ENCODE results near the gene SUPT3H. TPM values are rescaled to one million over a fixed set of nuclear protein-coding genes. Genes with fewer than 3 reads are reported as not detected.

Gene SUPT3H
- total RNA-seq, 2 donors from 2014 or later: 2.5 to 4.5 TPM

- DNase-seq (ENCODE audit: low spot score): no peak
- no peaks in the 10 kb centered on the region for H3K27me3 ChIP-seq
- no peaks in the 10 kb centered on the region for H3K4me1 ChIP-seq
- H3K9me3 ChIP-seq: no peaks in the 10 kb centered on the region
- H3K27ac ChIP-seq: no peak overlapping the region
- no peak for TF ChIP-seq CTCF (IDR thresholded peaks at IDR 0.05)
- H3K36me3 ChIP-seq: no peaks in the 10 kb centered on the region
- H3K4me3 ChIP-seq: no peak overlapping the region
These were observed 291.2 kb downstream of the SUPT3H start for GRCh38 chr6:45086360-45087084.

- TF ChIP-seq CTCF (IDR thresholded peaks at IDR 0.05): no peak
- no peaks in the 10 kb centered on the region for H3K9me3 ChIP-seq
These were observed 293.5 kb downstream of the SUPT3H start for GRCh38 chr6:45084257-45084656.

GRCh38 chr6:45082091-45082490 lies 295.6 kb downstream of the SUPT3H start:
- Histone ChIP-seq H3K9me3 (peaks cover 0 to 13% of the 10 kb centered on the region in 2 donors), H3K27ac (no peak overlapping the region), H3K4me1 (no peaks in the 10 kb centered on the region), H3K4me3 (no peak overlapping the region), H3K36me3 (no peaks in the 10 kb centered on the region), H3K27me3 (no peaks in the 10 kb centered on the region)
- DNase-seq (ENCODE audit: low spot score): no peak
- TF ChIP-seq CTCF (IDR thresholded peaks at IDR 0.05): no peak

More at GRCh38 chr6:45084257-45084656, 293.5 kb downstream of the SUPT3H start:
- Histone ChIP-seq H3K27ac (no peak overlapping the region), H3K27me3 (no peaks in the 10 kb centered on the region), H3K4me3 (no peak overlapping the region), H3K4me1 (no peaks in the 10 kb centered on the region), H3K36me3 (no peaks in the 10 kb centered on the region)
- no peak for DNase-seq (ENCODE audit: low spot score)

- DNase-seq (ENCODE audit: low spot score): no peak
- no peak overlapping the region for H3K27ac ChIP-seq
- no peaks in the 10 kb centered on the region for H3K36me3 ChIP-seq
- peaks cover 0 to 13% of the 10 kb centered on the region in 2 donors for H3K9me3 ChIP-seq
- H3K4me1 ChIP-seq: no peaks in the 10 kb centered on the region
- no peaks in the 10 kb centered on the region for H3K27me3 ChIP-seq
- no peak for TF ChIP-seq CTCF (IDR thresholded peaks at IDR 0.05)
- H3K4me3 ChIP-seq: no peak overlapping the region
These were observed 296.1 kb downstream of the SUPT3H start for GRCh38 chr6:45081634-45082033.

GRCh38 chr6:45078432-45078831 lies 299.3 kb downstream of the SUPT3H start:
- Histone ChIP-seq H3K27me3 (no peaks in the 10 kb centered on the region), H3K36me3 (no peaks in the 10 kb centered on the region), H3K9me3 (peaks cover 0 to 13% of the 10 kb centered on the region in 2 donors), H3K27ac (no peak overlapping the region), H3K4me3 (no peak overlapping the region), H3K4me1 (no peaks in the 10 kb centered on the region)
- TF ChIP-seq CTCF (IDR thresholded peaks at IDR 0.05): no peak
- DNase-seq (ENCODE audit: low spot score): no peak

Measured in right atrium auricular region (tissue), 2 donors.